HG03159 (cell line): Measurements from ENCODE around the gene TBC1D9.

Source experiments
- ATAC-seq: cut with Tn5 transposase; IDR thresholded peaks from one replicate; pipeline ENCODE4 v1.9.1; 2021; ENCODE audit warnings: mild to moderate bottlenecking, moderate library complexity; ENCODE audit not compliant: unreplicated experiment

TBC1D9 gene

DNA sequence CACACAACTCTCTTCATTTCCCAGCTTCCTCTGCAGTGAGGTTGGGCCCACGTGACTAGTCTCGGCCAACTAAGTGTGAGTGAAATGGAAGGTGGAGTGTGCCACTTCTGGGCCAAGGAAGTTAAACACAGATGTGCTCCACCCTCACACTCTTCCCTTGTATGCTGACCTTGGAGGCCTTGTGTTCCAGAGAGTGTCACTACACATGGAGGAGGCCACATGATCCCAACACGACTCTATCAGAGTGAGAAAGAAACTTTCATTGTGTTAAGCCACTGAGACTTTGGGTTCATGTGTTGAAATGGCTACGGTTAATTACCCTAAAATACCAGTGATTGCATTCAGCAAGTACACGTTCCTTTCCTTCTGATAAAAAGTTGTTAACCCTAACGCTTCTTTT is 55.1 kb downstream of the TBC1D9 start:
- ATAC-seq: no peak

DNA sequence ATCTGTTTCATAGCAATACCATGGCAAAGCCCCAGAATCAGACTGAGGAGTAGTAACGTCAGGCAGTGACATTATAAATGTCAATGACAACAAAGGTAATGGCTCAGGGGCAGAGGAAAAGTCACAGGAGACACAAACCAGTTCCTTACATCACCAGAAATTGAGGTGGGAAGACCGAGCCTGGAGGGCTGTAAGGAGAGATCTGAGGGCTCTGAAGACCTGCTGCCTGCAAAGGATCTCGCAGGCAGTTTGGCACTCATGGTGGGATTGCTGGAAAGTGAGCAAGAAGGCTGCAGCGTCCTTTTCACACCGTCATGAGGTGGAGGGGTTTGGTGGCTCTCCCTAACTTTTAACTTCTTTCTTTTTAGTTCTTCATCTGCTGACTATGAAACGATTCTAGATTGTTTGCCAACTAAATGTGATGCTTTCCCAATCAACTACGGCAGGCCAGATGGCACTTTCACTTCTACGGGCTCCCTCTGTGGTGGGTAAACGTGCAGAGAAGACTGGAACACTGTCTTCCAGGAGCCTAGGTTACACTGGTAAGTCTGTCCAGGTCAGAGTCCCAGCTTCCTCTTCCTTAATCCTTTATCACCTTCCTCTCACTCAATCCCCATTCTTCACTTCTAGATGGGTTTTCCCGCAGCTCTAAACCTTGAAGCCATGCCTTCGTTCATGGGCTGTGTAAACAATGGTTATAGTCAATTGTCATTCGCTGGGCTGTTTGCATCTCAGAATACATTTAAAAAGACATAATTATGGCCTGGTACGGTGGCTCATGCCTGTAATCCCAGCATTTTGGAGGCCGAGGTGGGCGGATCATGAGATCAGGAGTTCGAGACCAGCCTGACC is 58.2 kb downstream of the TBC1D9 start:
- ATAC-seq: no peak

DNA sequence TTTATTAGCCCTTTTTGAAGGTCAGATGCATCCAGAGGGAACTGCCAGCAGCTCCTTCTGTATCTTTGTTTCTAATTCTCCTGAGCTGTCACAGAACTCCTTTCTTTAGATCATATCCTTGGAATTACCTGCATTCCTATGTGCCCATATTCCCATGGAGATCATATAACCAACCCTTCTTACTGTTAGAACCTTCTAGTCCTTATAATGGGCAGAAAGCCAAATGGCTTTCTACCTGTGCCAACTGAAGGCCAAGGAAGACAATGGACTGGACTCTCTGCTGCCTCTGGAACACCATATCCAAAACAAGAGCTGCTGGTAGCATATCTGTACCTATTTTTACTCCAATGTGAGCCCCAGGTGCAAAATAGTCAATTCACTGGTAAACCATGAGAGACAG is 60.7 kb downstream of the TBC1D9 start:
- ATAC-seq: no peak

DNA sequence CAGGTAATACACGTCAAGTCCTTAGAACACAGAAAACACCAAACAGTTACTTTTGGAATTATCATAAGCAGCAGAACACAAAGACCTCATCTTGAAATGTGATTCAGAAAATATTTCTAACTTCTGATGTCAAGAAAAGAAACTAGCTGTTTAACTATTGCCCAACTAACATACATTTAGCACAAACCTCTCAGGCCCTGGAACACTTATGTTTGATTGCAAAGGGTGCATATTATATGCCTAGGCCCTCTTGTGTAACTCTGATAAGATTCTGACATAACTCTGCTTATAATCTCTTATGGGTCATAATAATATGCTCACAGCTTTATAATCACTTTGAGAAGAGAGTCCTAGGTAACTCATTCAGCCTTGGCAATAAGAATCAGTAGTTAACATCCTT is 62.6 kb downstream of the TBC1D9 start:
- ATAC-seq: no peak

DNA sequence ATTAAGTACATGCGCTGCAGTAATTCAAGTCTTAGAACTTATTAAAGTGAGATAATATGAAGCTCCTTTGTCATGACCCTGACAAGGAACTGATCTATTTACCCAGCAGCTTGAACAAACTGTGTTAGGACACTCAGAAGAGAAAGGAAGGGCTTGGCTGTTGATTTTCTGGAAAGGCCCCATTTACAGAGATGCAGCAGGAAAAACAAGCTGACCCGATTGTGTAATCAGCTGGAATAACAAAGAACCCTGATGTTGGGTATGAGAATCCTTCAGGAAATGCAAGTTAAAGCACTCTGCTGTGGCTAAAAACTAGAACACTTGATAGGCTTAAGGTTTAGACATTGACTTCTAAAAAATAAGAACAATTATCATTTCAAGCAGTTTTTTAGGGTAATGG is 64.8 kb downstream of the TBC1D9 start:
- no peak for ATAC-seq

DNA sequence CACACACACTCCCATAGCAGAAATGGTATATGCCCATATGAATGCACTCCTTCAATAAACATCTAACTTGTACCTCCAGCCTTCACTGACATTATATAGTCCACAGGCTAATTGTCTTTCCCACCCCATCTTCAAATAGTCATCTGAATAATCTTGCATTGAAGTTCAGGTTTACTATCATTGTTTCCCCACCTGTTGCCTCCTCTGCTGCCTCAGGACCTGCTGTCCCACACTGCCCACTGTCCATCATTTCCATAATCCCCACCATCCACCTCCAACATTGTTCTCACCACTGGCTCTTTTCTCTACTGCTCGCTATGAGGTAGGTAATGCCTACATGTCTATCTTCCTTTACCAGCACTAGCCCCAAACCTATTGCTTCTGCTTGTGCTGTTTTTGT is 66.1 kb downstream of the TBC1D9 start:
- ATAC-seq: no peak

DNA sequence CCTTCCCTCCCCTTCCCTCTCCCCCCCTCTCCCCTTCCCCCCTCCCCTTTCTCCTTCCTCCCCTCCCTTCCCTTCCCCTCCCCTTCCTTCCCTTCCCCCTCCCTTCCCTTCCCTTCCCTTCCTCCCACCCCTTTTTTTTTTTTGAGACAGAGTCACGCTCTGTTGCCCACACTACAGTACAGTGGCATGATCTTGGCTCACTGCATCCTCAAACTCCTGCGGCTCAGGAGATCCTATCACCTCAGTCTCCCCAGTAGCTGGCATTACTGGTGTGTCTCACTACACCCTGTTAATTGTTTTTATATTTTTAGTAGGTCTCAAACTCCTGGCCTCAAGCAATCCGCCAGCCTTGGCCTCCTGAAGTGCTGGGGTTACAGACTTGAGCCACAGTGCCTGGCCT is 66.6 kb downstream of the TBC1D9 start:
- no peak for ATAC-seq

DNA sequence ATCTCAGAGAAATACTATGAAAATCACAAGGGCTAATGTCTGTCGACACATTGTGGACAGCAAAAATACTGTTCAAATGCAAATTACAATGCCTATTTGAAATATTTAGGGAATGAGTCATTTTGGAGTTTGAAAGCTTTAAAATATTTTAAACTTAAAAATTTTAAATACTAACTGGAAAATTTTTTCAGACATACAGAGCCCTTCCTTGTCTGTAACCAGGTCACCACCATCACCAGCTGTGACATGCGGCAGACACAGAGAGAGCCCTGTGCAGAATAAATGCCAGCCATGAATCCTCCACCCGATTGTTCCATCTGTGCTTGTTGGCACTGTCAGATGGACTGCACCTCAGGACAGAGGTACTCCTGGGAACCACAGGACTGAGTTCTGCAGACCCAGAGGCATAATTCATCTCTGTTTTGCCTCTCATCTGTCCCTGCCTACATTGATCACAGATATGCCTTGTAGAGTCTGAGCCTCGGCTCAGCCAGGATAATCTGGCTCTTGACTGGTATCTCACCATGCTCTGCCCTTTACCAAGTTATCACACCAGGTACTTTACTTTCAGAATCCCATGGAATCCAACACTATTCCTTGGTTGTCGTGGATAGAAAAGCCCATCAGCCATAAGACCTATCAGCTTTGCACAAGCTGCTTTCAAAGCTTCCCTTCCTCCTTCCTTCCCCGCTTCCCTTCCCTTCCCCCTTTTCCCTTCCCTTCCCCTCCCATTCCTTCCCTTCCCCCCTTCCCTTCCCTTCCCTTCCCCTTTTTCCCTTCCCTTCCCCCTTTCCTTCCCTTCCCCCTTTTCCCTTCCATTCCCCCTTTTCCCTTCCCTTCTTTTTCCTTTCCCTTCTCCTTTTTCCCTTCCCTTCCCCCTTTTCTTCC is 67.2 kb downstream of the TBC1D9 start:
- ATAC-seq: no peak

DNA sequence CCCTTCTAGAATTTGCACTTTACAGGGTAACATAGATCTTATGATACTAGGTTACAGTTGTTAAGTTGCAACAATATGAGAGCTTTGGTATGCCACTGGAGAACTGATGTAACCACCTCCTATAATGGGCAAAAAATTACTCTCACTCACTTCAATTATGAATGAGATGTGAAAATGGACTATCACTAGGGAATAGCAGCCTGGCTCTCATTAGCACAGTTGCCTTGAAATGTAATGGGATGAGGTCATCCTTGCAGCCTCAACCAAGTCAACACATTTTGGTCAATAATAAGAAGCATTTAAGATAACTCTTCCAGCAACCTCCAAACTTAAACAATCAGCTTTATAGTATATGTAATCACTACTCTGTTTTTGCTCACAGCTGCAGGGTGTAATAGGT is 69.4 kb downstream of the TBC1D9 start:
- ATAC-seq: no peak

DNA sequence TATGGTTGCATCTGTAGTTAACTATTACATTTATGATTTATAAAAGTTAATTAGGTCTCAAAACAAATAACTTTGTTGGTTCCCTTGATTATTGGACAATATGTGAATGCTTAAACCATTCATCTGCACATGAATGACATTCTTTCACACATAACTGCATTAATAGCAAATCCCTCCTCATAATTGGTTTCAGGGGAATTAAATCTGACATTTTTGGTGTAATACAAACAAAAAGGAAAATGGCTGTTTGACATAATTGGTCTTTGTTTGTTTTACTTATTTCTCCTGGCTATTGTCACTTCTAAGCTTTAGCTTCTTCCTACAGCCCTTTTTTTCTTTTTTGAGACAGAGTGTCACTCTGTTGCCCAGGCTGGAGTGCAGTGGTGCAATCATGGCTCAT is 71.9 kb downstream of the TBC1D9 start:
- ATAC-seq: no peak

DNA sequence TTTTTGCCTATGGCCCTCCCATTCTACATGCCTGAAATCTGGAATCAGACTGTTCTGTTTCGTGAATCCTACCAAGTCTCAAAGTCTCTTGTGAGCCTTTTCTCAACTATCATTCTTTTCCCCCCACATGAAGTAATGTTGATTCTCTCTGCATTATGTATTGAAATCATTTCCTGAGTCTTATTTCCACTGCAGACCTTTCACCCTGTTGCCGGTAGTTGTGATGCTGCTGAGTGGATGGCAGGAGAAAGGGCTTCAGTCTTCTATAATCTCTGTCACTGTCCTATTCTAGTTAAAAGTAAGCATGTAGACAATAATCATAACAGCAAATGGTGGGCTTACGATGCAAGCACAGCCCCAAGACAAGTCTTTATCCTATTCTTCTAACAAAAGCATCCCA is 75.0 kb downstream of the TBC1D9 start:
- no peak for ATAC-seq

DNA sequence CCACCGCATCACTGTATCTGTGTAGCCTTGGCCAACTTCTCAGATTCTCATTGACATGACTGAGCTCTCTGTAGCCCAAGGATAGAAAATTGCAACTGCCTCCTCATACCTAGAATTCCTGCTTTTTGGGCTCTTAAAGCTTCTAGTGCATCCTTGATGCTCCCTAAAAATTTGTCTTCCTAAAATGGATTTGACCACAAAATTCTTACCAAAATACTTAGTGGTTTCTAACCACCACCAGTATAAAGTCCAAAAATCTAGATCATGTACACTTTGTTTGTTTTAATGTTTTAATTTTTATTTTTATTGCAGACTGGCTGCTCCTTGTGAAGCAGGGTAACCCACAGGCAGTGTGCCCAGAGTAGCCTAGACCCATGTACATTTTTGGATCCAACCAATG is 75.5 kb downstream of the TBC1D9 start:
- ATAC-seq: no peak

DNA sequence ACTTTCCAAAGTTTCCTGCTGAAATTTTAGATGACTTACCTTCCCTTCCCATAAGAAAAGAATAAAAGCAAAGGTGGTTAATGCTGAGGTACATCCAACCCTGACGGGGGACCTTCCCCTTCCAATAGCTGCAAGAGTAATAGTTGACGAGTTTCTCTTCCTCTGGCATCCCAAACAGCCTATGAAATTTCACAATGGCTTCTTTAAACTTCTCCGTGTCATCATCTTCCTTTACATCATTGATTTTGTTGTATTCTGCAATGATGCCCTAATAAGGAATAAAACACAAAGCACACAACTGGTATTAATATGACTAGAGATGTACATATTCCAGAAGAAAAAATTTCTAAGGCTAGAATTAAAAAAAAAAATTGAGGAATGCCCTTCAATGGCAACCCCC is 76.6 kb downstream of the TBC1D9 start:
- ATAC-seq: no peak

DNA sequence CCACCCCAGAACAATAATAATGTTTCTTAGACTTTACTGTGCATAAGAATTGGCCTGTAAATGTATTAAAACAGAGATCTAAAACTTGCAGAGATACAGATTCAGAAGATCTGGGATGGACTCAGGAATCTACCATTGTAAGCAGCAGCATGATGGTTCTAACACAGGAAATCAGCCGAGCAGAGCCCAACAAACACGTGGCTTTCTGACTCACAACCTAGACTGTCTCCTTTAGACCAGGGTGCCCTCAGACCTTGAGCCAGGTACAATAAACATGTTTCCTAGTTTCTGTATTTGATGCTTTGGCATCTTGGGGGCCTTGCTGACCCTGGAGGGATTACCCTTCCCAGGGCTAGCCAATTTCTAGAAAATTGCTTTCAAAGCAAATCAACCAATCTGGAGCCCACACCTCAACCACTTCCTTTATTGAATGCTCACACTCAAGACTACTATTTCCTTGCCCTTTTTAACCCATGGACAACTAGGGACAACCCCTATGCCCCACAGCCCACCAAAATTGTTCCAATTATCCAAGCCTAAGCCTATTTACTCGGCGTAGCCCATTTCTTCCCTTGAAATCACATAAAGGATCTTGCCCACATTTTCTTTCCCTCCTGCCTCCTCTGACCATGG is 80.5 kb downstream of the TBC1D9 start:
- no peak for ATAC-seq

DNA sequence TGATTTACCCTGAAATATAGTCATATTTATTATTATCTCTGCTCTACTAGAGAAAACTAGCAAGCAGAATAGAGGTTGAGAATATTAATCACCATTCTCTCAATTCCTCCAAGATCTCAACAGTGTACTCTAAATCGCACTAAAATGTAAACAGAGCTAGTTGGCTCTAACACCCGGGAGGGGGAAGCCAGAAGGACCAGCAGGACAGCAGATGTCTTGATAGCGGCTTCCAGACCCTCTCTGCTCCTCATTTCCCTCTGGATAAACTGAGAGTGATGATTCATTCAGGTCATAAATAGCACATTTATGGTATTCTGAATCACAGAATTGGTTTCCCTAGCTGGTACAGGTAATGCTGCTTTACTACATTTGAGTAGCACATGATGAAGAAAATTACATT is 82.5 kb downstream of the TBC1D9 start:
- ATAC-seq: no peak

DNA sequence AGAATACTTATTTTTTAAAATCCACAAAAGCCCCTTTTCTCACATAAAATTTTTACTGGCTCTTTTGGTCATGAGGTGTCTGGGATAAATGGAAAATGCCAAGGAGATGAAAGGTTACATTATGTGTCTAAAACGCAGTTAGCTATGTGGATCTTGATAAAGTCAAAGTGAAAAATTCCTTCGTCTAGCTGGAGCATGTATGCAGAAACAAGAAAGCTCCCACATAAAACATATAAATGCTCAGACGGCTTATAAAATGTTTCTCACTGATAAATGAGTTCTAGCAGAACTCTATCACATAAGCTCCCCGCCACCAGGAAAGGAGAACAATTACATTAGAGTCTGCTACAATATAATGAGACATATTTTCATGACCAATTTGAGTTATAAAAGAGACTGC is 83.8 kb downstream of the TBC1D9 start:
- no peak for ATAC-seq

DNA sequence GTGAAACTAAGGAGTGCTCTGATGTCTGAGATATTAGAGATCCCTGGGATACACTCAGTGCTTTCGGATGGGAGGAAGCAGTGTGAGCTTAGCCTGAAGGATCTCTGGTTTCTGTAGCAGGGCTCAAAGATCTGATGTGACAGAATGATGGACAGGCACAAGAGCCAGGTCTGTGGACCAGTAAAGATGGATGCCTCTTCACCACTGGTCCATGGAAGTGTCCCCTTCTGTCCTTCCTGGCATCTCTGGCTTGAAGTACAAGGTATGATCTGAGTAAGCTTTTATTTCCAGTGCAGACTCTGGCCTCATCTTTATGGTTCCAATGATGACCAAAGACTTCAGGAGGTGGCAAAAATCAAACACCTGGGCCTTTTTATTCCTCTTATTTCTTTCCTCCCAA is 88.1 kb downstream of the TBC1D9 start:
- no peak for ATAC-seq

DNA sequence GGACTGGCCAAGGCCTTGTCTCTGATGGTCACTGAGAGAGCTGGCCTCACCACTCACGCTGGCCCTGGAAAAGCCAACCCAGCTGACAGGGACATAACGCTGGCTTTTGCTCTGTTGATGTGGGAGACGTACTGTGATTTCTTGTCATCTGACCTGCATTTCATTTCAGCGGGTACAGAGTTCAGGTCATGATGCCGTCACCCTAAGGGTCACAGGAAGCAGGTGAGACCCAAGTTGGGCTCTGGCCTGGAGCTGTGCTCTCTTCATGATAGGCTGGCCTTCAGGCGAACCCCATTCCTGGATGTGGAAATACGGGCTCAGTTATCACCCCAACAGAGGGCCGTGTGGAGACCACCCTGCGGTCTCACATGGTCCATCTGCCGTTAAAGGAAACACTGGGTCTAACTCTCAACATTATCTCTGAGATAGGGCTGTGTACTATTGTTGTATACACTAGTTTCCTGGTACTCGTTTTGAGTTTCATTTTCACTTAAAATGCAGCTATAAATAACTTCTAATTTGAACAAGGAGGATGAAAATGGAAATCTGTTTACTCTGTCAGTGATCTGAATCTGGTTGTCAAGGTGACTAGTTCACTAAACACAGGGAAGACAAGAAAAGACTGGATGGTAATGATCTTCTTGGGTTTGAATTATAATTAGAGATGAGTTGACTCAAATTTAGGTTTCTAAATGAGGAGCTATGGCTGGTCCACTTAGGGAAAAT is 89.1 kb downstream of the TBC1D9 start:
- ATAC-seq: peak; percentile 76

DNA sequence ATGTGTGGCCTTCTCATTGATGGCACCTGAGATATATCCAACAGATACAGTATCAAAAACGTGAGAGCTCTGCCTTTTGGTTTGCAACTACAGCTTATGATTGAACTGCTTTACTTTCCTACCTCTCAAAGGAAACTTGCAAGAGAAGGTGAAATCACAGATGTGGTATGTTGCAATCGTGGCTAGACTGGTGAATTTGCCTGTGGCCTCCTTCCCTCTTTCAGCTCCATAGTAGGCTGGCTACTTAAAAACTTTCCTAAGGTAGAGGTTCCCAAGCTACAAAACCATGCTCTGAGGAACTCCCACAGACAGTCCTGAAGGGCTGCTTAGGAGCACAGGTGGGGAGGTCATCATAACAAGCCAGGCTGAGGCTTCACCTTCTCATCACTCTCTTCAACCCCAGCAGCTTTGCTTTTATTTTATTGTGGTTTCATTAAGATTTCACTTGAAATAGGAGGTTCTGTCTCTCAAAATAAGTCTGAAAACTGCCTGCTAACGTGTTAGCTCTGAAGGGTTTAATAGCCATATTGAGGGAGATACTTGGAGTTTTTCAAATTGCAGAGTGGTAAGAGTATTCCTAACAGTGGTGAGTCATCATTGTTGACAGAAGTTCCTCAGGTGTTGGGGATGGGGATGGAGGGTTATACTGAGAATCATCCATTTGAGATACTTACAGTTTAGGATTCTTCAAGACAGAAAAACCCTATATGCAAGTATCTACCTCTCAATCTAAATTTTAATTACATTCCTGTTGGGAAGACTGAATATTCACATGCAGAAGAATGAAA is 93.9 kb downstream of the TBC1D9 start:
- no peak for ATAC-seq

DNA sequence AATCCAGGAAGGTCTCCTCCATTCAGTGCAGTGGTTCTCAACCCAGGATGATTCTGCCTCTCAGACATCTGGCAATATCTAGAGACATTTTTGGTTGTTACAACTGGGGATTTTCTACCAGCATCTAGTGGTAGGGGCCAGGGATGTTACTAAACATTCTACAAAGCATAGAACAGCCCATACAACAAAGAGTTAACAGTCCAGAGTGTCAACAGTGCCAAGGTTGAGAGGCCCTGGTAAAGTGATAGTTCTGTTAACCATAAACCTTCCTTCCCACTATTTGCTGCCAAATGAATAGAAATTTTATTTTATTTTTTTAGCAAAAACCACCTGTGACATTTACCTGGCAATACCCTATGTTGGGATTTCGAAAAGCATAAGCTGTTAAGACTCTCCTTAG is 94.6 kb downstream of the TBC1D9 start:
- no peak for ATAC-seq
